Endothelial cell of umbilical vein (primary cell): ENCODE data around the gene MMP25. TPM values are rescaled to one million over a fixed set of nuclear protein-coding genes. Genes with fewer than 3 reads are reported as not detected.

Source experiments
- BruUV-seq: library from RNA; stranded (reverse); fragments of 400-500 nt; replicated peaks from 2 replicates; lab custom pipeline; 2021; lab: Mats Ljungman, UMichigan
- CTCF ChIA-PET: fragments of 300-600, 350-600 bp; sonication (Branson Sonifier 250); formaldehyde crosslinking; loops from one replicate; lab custom pipeline; 2021; ENCODE audit warnings: antibody characterized with exemption, inconsistent platforms; lab: Charles Lee
- POLR2A ChIA-PET: fragments of 300-600, 350-600 bp; sonication (Branson Sonifier 250); formaldehyde crosslinking; loops from one replicate; lab custom pipeline; 2021; ENCODE audit warnings: antibody characterized with exemption, inconsistent platforms; lab: Charles Lee
- DNase-seq: peaks from one replicate; pipeline ENCODE4 v3.0.0-alpha.2; 2011; ENCODE audit warnings: low read depth, low spot score
- FAIRE-seq: peaks from 2 replicates; lab custom pipeline; 2011; peaks lifted over from hg19 to GRCh38; lab: Jason Lieb, UNC
- H2AFZ ChIP-seq: 2 replicates; pipeline ENCODE4 v1.6.0; 2012; ENCODE audit warnings: low read depth, low read length, control low read depth, inconsistent platforms
- H3K27ac ChIP-seq: 2 replicates; pipeline ENCODE4 v1.5.1; 2011; ENCODE audit warnings: low read depth, mild to moderate bottlenecking, control low read depth, low read length, moderate library complexity; ENCODE audit not compliant: insufficient read depth
- H3K27me3 ChIP-seq, 2 experiments: 2 replicates each; pipeline versions ENCODE4 v1.6.0 to v1.6.1; 2011; ENCODE audit warnings: low read length in 2 of 2, mixed read lengths in 1 of 2; ENCODE audit not compliant: control insufficient read depth in 2 of 2, insufficient read depth in 2 of 2
- H3K36me3 ChIP-seq, 2 experiments: 2 replicates in 1 of 2; 3 replicates in 1 of 2; pipeline ENCODE4 v1.5.1; 2011; ENCODE audit warnings: low read length in 2 of 2, mild to moderate bottlenecking in 1 of 2, moderate library complexity in 1 of 2; ENCODE audit not compliant: control insufficient read depth in 2 of 2, insufficient read depth in 2 of 2; ENCODE audit errors: extremely low read depth in 1 of 2
- H3K4me1 ChIP-seq: 3 replicates; pipeline ENCODE4 v1.5.1; 2011; ENCODE audit warnings: mild to moderate bottlenecking, low read length; ENCODE audit not compliant: control insufficient read depth, insufficient read depth; ENCODE audit errors: extremely low read depth
- H3K4me2 ChIP-seq: 2 replicates; pipeline ENCODE4 v1.6.1; 2011; ENCODE audit warnings: low read length, control low read depth, mixed read lengths; ENCODE audit not compliant: insufficient read depth
- H3K4me3 ChIP-seq, 3 experiments: fragments of 200-600 bp in 1 of 3; sonication (generic), shearing (Covaris generic) in 1 of 3; replicated peaks in 1 of 3; 2 replicates each; pipeline ENCODE4 v1.5.1; 2011 to 2016; ENCODE audit warnings: control low read depth in 3 of 3, low read length in 3 of 3, mild to moderate bottlenecking in 2 of 3, inconsistent platforms in 1 of 3, low read depth in 1 of 3, moderate library complexity in 1 of 3; ENCODE audit not compliant: insufficient read depth in 1 of 3
- H3K79me2 ChIP-seq: 2 replicates; pipeline ENCODE4 v1.6.0; 2012; ENCODE audit warnings: low read length, inconsistent platforms; ENCODE audit not compliant: control insufficient read depth, insufficient read depth
- H3K9ac ChIP-seq: replicated peaks from 2 replicates; pipeline ENCODE3; 2011; ENCODE audit warnings: low read length, control low read depth; ENCODE audit not compliant: insufficient read depth; ENCODE audit errors: extremely low read depth
- H3K9me1 ChIP-seq: replicated peaks from 3 replicates; pipeline ENCODE4 v1.6.0; 2011; ENCODE audit warnings: mild to moderate bottlenecking, low read length; ENCODE audit not compliant: control insufficient read depth, insufficient read depth; ENCODE audit errors: extremely low read depth
- H3K9me3 ChIP-seq: replicated peaks from 2 replicates; pipeline ENCODE4 v1.5.1; 2012; ENCODE audit warnings: low read length, inconsistent platforms; ENCODE audit not compliant: control insufficient read depth, insufficient read depth
- H4K20me1 ChIP-seq: replicated peaks from 2 replicates; pipeline ENCODE3; 2011; ENCODE audit warnings: mild to moderate bottlenecking, low read length; ENCODE audit not compliant: control insufficient read depth, insufficient read depth; ENCODE audit errors: extremely low read depth
- CTCF ChIP-seq, 2 donors: IDR thresholded peaks; 1 replicate in 1 of 2; 2 replicates in 1 of 2; pipeline ENCODE4 v1.5.1; 2011; ENCODE audit warnings: low read length in 2 of 2, mild to moderate bottlenecking in 2 of 2, moderate library complexity in 2 of 2, control low read depth in 1 of 2, inconsistent platforms in 1 of 2, low read depth in 1 of 2; ENCODE audit not compliant: insufficient read depth in 1 of 2; ENCODE audit errors: extremely low read depth in 1 of 2
- EZH2 ChIP-seq: IDR thresholded peaks from 2 replicates; pipeline ENCODE4 v1.6.1; 2012; ENCODE audit warnings: borderline replicate concordance, low read depth, mild to moderate bottlenecking, moderate library complexity, low read length, inconsistent platforms; ENCODE audit not compliant: severe bottlenecking
- FOS ChIP-seq: IDR thresholded peaks from 2 replicates; pipeline ENCODE4 v1.6.1; 2011; ENCODE audit warnings: mild to moderate bottlenecking, low read length, moderate library complexity, borderline replicate concordance; ENCODE audit not compliant: insufficient read depth
- GATA2 ChIP-seq: IDR thresholded peaks from 2 replicates; pipeline ENCODE4 v1.7.0; 2011; ENCODE audit warnings: low read depth, mild to moderate bottlenecking, moderate library complexity, mixed read lengths, low read length; ENCODE audit not compliant: insufficient read length, insufficient read depth
- JUN ChIP-seq: IDR thresholded peaks from 2 replicates; pipeline ENCODE4 v1.6.1; 2011; ENCODE audit warnings: borderline replicate concordance, low read depth; ENCODE audit not compliant: insufficient read length, insufficient read depth
- MAX ChIP-seq: IDR thresholded peaks from 2 replicates; pipeline ENCODE4 v1.6.1; 2011; ENCODE audit not compliant: insufficient read depth, insufficient read length
- MYC ChIP-seq: IDR thresholded peaks from one replicate; pipeline ENCODE4 v1.6.1; 2011; ENCODE audit warnings: mild to moderate bottlenecking, low read depth, low read length
- POLR2A ChIP-seq: IDR thresholded peaks from 2 replicates; pipeline ENCODE4 v1.6.1; 2012; ENCODE audit warnings: low read depth, mild to moderate bottlenecking, control low read depth, low read length
- POLR2AphosphoS5 ChIP-seq: IDR thresholded peaks from 2 replicates; pipeline ENCODE4 v1.6.1; 2012; ENCODE audit warnings: low read depth, mild to moderate bottlenecking, control low read depth, low read length, moderate library complexity; ENCODE audit not compliant: insufficient read depth
- dilution Hi-C: fragments of 300-500 bp; cut with MboI; formaldehyde crosslinking; loops from one replicate; pipeline ENCODE4 v1.15.0; 2019; ENCODE audit warnings: low sequenced_read_pairs; ENCODE audit not compliant: extremely low pct_ligation_motif_present
- intact Hi-C: fragments of 100-400 bp; cut with micrococcal nuclease; formaldehyde crosslinking; loops from one replicate; pipeline ENCODE4 v1.10.0; 2022
- polyA plus RNA-seq, 4 experiments: library from polyadenylated mRNA; depleted of rRNA in 3 of 4; stranded (reverse) in 3 of 4; unstranded in 1 of 4; fragments of >200 nt; gene quantifications; 2 replicates each; pipeline versions ENCODE4 v1.2.1 to v1.2.3, GENCODE V29; 2011 to 2012; ENCODE audit warnings: missing spikeins in 1 of 4
- total RNA-seq: library from RNA; stranded (reverse); gene quantifications from 2 replicates; pipeline ENCODE4 v1.2.3, GENCODE V29; 2021

The MMP25 gene
- total and polyA plus RNA-seq, 2 donors (not counting 3 experiments of a cell fraction or from before 2014, with no cell fraction given) = 0.08 to 0.35 TPM

GRCh38 chr16:3086596-3087242, 40.4 kb downstream of the MMP25 start:
- dilution Hi-C loops (no loop called here), intact Hi-C loops (loop anchor here (1.0 to 2.0 kb wide), 4 partner anchors 16 to 38 kb away; partner anchors contain the start of gene IL32)
- Histone ChIP-seq H3K4me2 (peak overlapping the region; percentile 23), H3K9me1 (no peaks in the 10 kb centered on the region), H3K79me2 (no peaks in the 10 kb centered on the region), H3K9ac (peak overlapping the region; percentile 42), H3K9me3 (no peaks in the 10 kb centered on the region), H4K20me1 (no peaks in the 10 kb centered on the region), H3K36me3 (no peaks in the 10 kb centered on the region), H3K4me1 (peaks cover 25% of the 10 kb centered on the region), H3K27ac (peak overlapping the region; percentile 73), H3K27me3 (no peaks in the 10 kb centered on the region), H2AFZ (peak overlapping the region; percentile 5), H3K4me3 (peak overlapping the region in 1 of 3 experiments; percentile 5)
- ChIA-PET CTCF (interaction anchor here (1.0 to 5.1 kb wide), 13 partner anchors 11 to 79 kb away, joined by 3 to 29 read pairs (median 5); partner anchors contain the start of genes IL32 and ZNF213), POLR2A (no interaction called here)
- FAIRE-seq = no peak
- BruUV-seq = no TSS peak
- DNase-seq = peak; percentile 66
- TF ChIP-seq JUN (peak; percentile 9), EZH2 (no peak), CTCF (IDR thresholded peaks at IDR 0.05; ENCODE audit: extremely low read depth in 1 of 2, insufficient read depth in 1 of 2, low read depth in 1 of 2, low read length in 2 of 2) (no peak), MYC (no peak), MAX (no peak), FOS (peak; percentile 72), POLR2A (no peak), POLR2AphosphoS5 (no peak), GATA2 (no peak)
